ENCODE data around the gene SLIT3. TPM values are rescaled to one million over a fixed set of nuclear protein-coding genes. Genes with fewer than 3 reads are reported as not detected.

Gene SLIT3
- total and polyA plus RNA-seq, 2 donors (not counting 3 experiments of a cell fraction or from before 2014, with no cell fraction given), result 0.90 to 1.0 TPM

DNA sequence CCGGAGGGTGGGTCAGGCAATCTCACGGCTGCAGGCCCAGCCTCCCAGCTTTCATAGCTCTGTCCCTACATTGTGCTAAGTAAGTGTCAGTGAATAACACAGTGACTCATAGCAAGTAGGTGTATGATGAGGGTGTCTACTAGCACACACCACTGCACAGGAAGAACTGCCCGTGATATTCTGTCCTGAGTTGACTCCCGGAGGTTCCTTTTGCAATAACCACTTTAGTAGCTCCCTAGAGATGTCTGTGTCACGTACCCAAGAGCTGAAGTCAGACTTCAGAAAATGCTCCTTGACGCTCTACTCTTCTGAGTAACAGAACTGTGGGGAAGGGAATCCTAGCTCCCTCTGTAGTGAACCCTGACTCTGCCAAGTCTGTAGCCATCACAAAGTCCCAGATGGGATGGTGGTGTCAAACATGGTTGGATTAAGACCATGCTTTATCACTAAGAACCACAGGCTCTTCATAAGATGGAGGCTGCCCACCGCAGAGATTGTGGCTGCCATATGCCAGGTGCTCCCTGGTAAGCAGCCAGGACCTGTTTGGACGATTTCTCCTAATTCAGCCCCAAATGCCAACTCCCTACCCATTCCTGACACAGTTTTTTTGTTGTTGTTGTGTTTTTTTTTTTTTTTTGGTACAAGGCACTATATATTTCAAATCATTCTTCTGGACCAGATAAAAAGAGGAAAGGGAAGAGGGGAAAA lies 369.1 kb downstream of the SLIT3 start:
- no peaks in the 10 kb centered on the region for H3K9me3 ChIP-seq (replicated peaks; ENCODE audit: control insufficient read depth, insufficient read depth, low read length)
- no peaks in the 10 kb centered on the region for H3K27me3 ChIP-seq (ENCODE audit: control insufficient read depth in 2 of 2, insufficient read depth in 2 of 2, low read length in 2 of 2)
- H4K20me1 ChIP-seq (replicated peaks; ENCODE audit: control insufficient read depth, extremely low read depth, insufficient read depth, low read length), result no peaks in the 10 kb centered on the region
- no peaks in the 10 kb centered on the region for H3K79me2 ChIP-seq (ENCODE audit: control insufficient read depth, insufficient read depth, low read length)
- H3K4me1 ChIP-seq (ENCODE audit: control insufficient read depth, extremely low read depth, insufficient read depth, low read length), result no peaks in the 10 kb centered on the region
- DNase-seq (ENCODE audit: low read depth, low spot score), result no peak
- ChIA-PET POLR2A (no interaction called here), CTCF (no interaction called here)
- TF ChIP-seq EZH2 (IDR thresholded peaks at IDR 0.05; ENCODE audit: borderline replicate concordance, low read depth, low read length, severe bottlenecking) (no peak), JUN (IDR thresholded peaks at IDR 0.05; ENCODE audit: borderline replicate concordance, insufficient read depth, insufficient read length, low read depth) (no peak), FOS (IDR thresholded peaks at IDR 0.05; ENCODE audit: borderline replicate concordance, insufficient read depth, low read length) (no peak), MYC (IDR thresholded peaks at IDR 0.05; ENCODE audit: low read depth, low read length) (no peak), CTCF (IDR thresholded peaks at IDR 0.05; ENCODE audit: extremely low read depth in 1 of 2, insufficient read depth in 1 of 2, low read depth in 1 of 2, low read length in 2 of 2) (no peak), GATA2 (IDR thresholded peaks at IDR 0.05; ENCODE audit: insufficient read depth, insufficient read length, low read depth, low read length) (no peak)
- H2AFZ ChIP-seq (ENCODE audit: low read depth, low read length), result no peak overlapping the region
- intact Hi-C loops (cut with micrococcal nuclease), result no loop called here
- H3K4me3 ChIP-seq (replicated peaks in 1 of 3; ENCODE audit: insufficient read depth in 1 of 3, low read depth in 1 of 3, low read length in 3 of 3), result no peak overlapping the region
- H3K27ac ChIP-seq (ENCODE audit: insufficient read depth, low read depth, low read length), result no peak overlapping the region
- no peaks in the 10 kb centered on the region for H3K9me1 ChIP-seq (replicated peaks; ENCODE audit: control insufficient read depth, extremely low read depth, insufficient read depth, low read length)
- dilution Hi-C loops (cut with MboI; ENCODE audit: extremely low pct_ligation_motif_present, low sequenced_read_pairs), result no loop called here
- H3K36me3 ChIP-seq (ENCODE audit: control insufficient read depth in 2 of 2, extremely low read depth in 1 of 2, insufficient read depth in 2 of 2, low read length in 2 of 2), result no peaks in the 10 kb centered on the region
- no peak for FAIRE-seq
- H3K4me2 ChIP-seq (ENCODE audit: insufficient read depth, low read length), result no peak overlapping the region
- H3K9ac ChIP-seq (replicated peaks; ENCODE audit: extremely low read depth, insufficient read depth, low read length), result no peak overlapping the region
- BruUV-seq (replicated peaks), result no TSS peak
